Stimulated activated CD8-positive, alpha-beta memory T cell treated with anti-CD3 and anti-CD28 coated beads, Interleukin-15, amount 100 ng/mL, for 24 hours (primary cell): ENCODE results near the gene GORAB.

Experiments
- DNase-seq: peaks from one replicate; pipeline ENCODE4 v3.0.0-alpha.2; 2020; ENCODE audit warnings: low read depth

Gene GORAB

GRCh38 chr1:170538687-170539086 lies 6.7 kb downstream of the GORAB start:
- no peak for DNase-seq

- no peak for DNase-seq
Measured at GRCh38 chr1:170539154-170539553, 7.2 kb downstream of the GORAB start.

GRCh38 chr1:170544624-170545023 lies 12.7 kb downstream of the GORAB start:
- DNase-seq = no peak

- DNase-seq = no peak
Measured at GRCh38 chr1:170545476-170545875, 13.5 kb downstream of the GORAB start.

- DNase-seq = no peak
Measured at GRCh38 chr1:170547255-170547654, 15.3 kb downstream of the GORAB start.

GRCh38 chr1:170548497-170548896 lies 16.5 kb downstream of the GORAB start:
- no peak for DNase-seq

GRCh38 chr1:170555370-170555769 lies 23.4 kb downstream of the GORAB start:
- DNase-seq = no peak

GRCh38 chr1:170556917-170557316 lies 25.0 kb downstream of the GORAB start:
- no peak for DNase-seq

GRCh38 chr1:170558731-170559130 lies 26.8 kb downstream of the GORAB start:
- DNase-seq = no peak

- no peak for DNase-seq
Measured at GRCh38 chr1:170559166-170559565, 27.2 kb downstream of the GORAB start.

GRCh38 chr1:170560681-170561285 lies 28.8 kb downstream of the GORAB start:
- no peak for DNase-seq

GRCh38 chr1:170562646-170563338 lies 30.8 kb downstream of the GORAB start:
- no peak for DNase-seq

GRCh38 chr1:170567214-170567613 lies 35.2 kb downstream of the GORAB start:
- DNase-seq = no peak

GRCh38 chr1:170568197-170568596 lies 36.2 kb downstream of the GORAB start:
- no peak for DNase-seq

GRCh38 chr1:170576980-170577379 lies 45.0 kb downstream of the GORAB start:
- no peak for DNase-seq

GRCh38 chr1:170578359-170578758 lies 46.4 kb downstream of the GORAB start:
- DNase-seq = no peak

- no peak for DNase-seq
Measured at GRCh38 chr1:170580636-170581440, 48.9 kb downstream of the GORAB start.

GRCh38 chr1:170583186-170583585 lies 51.2 kb downstream of the GORAB start:
- DNase-seq = no peak

GRCh38 chr1:170586321-170587252 lies 54.6 kb downstream of the GORAB start:
- DNase-seq = no peak

GRCh38 chr1:170587253-170587593 lies 55.3 kb downstream of the GORAB start:
- no peak for DNase-seq

- no peak for DNase-seq
Measured at GRCh38 chr1:170590921-170591705, 59.1 kb downstream of the GORAB start.
